HepG2 (cell line): ENCODE measurements around the gene MFAP2. TPM values are rescaled to one million over a fixed set of nuclear protein-coding genes. Genes with fewer than 3 reads are reported as not detected.

Experiments used
- ATAC-seq: fragments of 200-7000 bp; cut with Tn5 transposase; 3 replicates; pipeline ENCODE4 v1.9.1; 2020; ENCODE audit warnings: mild to moderate bottlenecking, moderate library complexity
- BruUV-seq: library from RNA; stranded (reverse); fragments of 400-500 nt; replicated peaks from 2 replicates; lab custom pipeline; 2021; lab: Mats Ljungman, UMichigan
- CTCF ChIA-PET: fragments of 300-600 bp; formaldehyde crosslinking; extraction: SDS; loops from one replicate; lab custom pipeline; 2021; ENCODE audit warnings: low total read pairs, inconsistent platforms, low intra/inter-chr PET ratio; lab: Yijun Ruan, JAX
- POLR2A ChIA-PET: fragments of 350-600 bp; sonication (Branson Sonifier 250); formaldehyde crosslinking; loops from one replicate; lab custom pipeline; 2020; ENCODE audit warnings: antibody characterized with exemption, inconsistent platforms; lab: Yijun Ruan, JAX
- DNase-seq: peaks from one replicate; pipeline ENCODE4 v3.0.0-alpha.2; 2015; ENCODE audit warnings: low spot score
- FAIRE-seq: peaks from 3 replicates; lab custom pipeline; 2011; peaks lifted over from hg19 to GRCh38; lab: Jason Lieb, UNC
- H2AFZ ChIP-seq: one replicate; pipeline ENCODE4 v1.6.1; 2011; ENCODE audit warnings: low read length, inconsistent platforms
- H3K27ac ChIP-seq: fragments of 300-600 bp; 3 replicates; pipeline ENCODE4 v1.8.0; 2011; ENCODE audit warnings: mixed run types, mild to moderate bottlenecking, mixed read lengths, low read length, inconsistent platforms; ENCODE audit not compliant: insufficient read depth; ENCODE audit errors: extremely low read length
- H3K27me3 ChIP-seq, 2 experiments: fragments of 200-600 bp in 1 of 2; 2 replicates in 1 of 2; 3 replicates in 1 of 2; pipeline versions ENCODE4 v1.6.0 to v1.8.0; 2011; ENCODE audit warnings: low read length in 2 of 2, mild to moderate bottlenecking in 2 of 2, moderate library complexity in 2 of 2, inconsistent platforms in 1 of 2; ENCODE audit not compliant: insufficient read depth in 2 of 2, control insufficient read depth in 1 of 2
- H3K36me3 ChIP-seq, 2 experiments: fragments of 200-600 bp in 1 of 2; replicated peaks in 1 of 2; 2 replicates in 1 of 2; 3 replicates in 1 of 2; pipeline versions ENCODE4 v1.5.1 to v1.8.0; 2011; ENCODE audit warnings: low read length in 2 of 2, inconsistent platforms in 1 of 2; ENCODE audit not compliant: insufficient read depth in 2 of 2, control insufficient read depth in 1 of 2
- H3K4me1 ChIP-seq: 2 replicates; pipeline ENCODE4 v1.5.1; 2012; ENCODE audit warnings: low read length, inconsistent platforms; ENCODE audit not compliant: insufficient read depth
- H3K4me2 ChIP-seq: 2 replicates; pipeline ENCODE4 v1.6.0; 2011; ENCODE audit warnings: low read depth, low read length, inconsistent platforms
- H3K4me3 ChIP-seq, 3 experiments: fragments of 200-600 bp in 1 of 3; sonication (generic), shearing (Covaris generic) in 1 of 3; replicated peaks in 1 of 3; 2 replicates each; pipeline ENCODE4 v1.5.1; 2011 to 2016; ENCODE audit warnings: low read length in 3 of 3, inconsistent platforms in 2 of 3, low read depth in 2 of 3, mild to moderate bottlenecking in 2 of 3, control low read depth in 1 of 3, mixed read lengths in 1 of 3; ENCODE audit not compliant: insufficient read depth in 1 of 3
- H3K79me2 ChIP-seq: one replicate; pipeline ENCODE4 v1.6.1; 2011; ENCODE audit warnings: low read length, inconsistent platforms; ENCODE audit not compliant: insufficient read depth
- H3K9ac ChIP-seq: 2 replicates; pipeline ENCODE4 v1.6.0; 2011; ENCODE audit warnings: mild to moderate bottlenecking, low read depth, low read length, inconsistent platforms; ENCODE audit not compliant: insufficient read depth
- H3K9me3 ChIP-seq: 2 replicates; pipeline ENCODE4 v1.5.1; 2012; ENCODE audit warnings: mild to moderate bottlenecking, low read length
- H4K20me1 ChIP-seq: 2 replicates; pipeline ENCODE4 v1.6.0; 2011; ENCODE audit warnings: inconsistent platforms, mild to moderate bottlenecking, low read length, moderate library complexity; ENCODE audit not compliant: insufficient read depth
- CHCHD3 ChIP-seq: sonication (generic); formaldehyde crosslinking; IDR thresholded peaks from 2 replicates; pipeline ENCODE4 v1.8.0; 2022; ENCODE audit warnings: mild to moderate bottlenecking, missing genetic modification reagents, moderate library complexity
- MAFK ChIP-seq, 2 experiments: IDR thresholded peaks in 1 of 2; conservative IDR thresholded peaks in 1 of 2; 2 replicates each; pipeline ENCODE4 v1.6.1; 2011; ENCODE audit warnings: improper control_type of control experiment in 2 of 2, low read length in 2 of 2
- NCOA2 ChIP-seq: sonication (generic); formaldehyde crosslinking; IDR thresholded peaks from 2 replicates; pipeline ENCODE4 v1.8.0; 2022; ENCODE audit warnings: inconsistent platforms
- NFE2 ChIP-seq: sonication (generic); formaldehyde crosslinking; IDR thresholded peaks from 2 replicates; pipeline ENCODE4 v1.4.0; 2020; ENCODE audit warnings: missing genetic modification reagents
- NR2F6 ChIP-seq, 2 experiments: IDR thresholded peaks; 2 replicates each; pipeline ENCODE4 v1.6.1; 2016; ENCODE audit warnings: antibody characterized with exemption in 1 of 2, mild to moderate bottlenecking in 1 of 2
- RFX1 ChIP-seq: fragments of 450-650 bp; IDR thresholded peaks from 2 replicates; pipeline ENCODE4 v1.6.1; 2017
- TBL1XR1 ChIP-seq: fragments of 150-350 bp; IDR thresholded peaks from 2 replicates; pipeline ENCODE4 v1.6.1; 2014; ENCODE audit warnings: borderline replicate concordance, low read length; ENCODE audit not compliant: partially characterized antibody
- TCF7 ChIP-seq: sonication (generic); IDR thresholded peaks from 2 replicates; pipeline ENCODE4 v1.6.1; 2016; ENCODE audit warnings: antibody characterized with exemption, low read depth
- ZNF12 ChIP-seq: sonication (generic); formaldehyde crosslinking; IDR thresholded peaks from 2 replicates; pipeline ENCODE4 v1.5.0; 2020; ENCODE audit warnings: missing genetic modification reagents
- ZNF746 ChIP-seq: sonication (generic); formaldehyde crosslinking; IDR thresholded peaks from 2 replicates; pipeline ENCODE4 v1.8.0; 2022; ENCODE audit warnings: mild to moderate bottlenecking, missing genetic modification reagents
- WGBS: methylation state at CpG from one replicate; pipeline ENCODE4 v1.1.6; 2017; ENCODE audit warnings: low lambda C conversion rate; 5-methylcytosine and 5-hydroxymethylcytosine counted together
- in situ Hi-C: cut with HindIII; loops from 2 replicates; pipeline ENCODE4 v1.10.0; 2017; ENCODE audit warnings: low pct_unique_long_range_greater_than_20kb; ENCODE audit not compliant: extremely low pct_ligation_motif_present
- intact Hi-C: fragments of 100-400 bp; cut with micrococcal nuclease; formaldehyde crosslinking; loops from one replicate; pipeline ENCODE4 v1.10.0; 2022; ENCODE audit not compliant: unreplicated experiment
- polyA plus RNA-seq, 8 experiments: library from polyadenylated mRNA; depleted of rRNA in 3 of 8; stranded (reverse) in 7 of 8; unstranded in 1 of 8; fragments of >200 nt; fragmentation: Illumina TruSeq in 4 of 8; extraction: Trizol in 4 of 8; gene quantifications; 2 replicates each; pipeline versions ENCODE4 v1.2.1 to v1.2.3, GENCODE V29; 2011 to 2016; ENCODE audit warnings: low read depth in 4 of 8, missing spikeins in 1 of 8, mixed read lengths in 1 of 8; ENCODE audit not compliant: insufficient read depth in 1 of 8
- total RNA-seq, 5 experiments: library from RNA; depleted of rRNA; stranded (reverse); fragments of >200 nt; fragmentation: Illumina TruSeq; extraction: Trizol; gene quantifications; 2 replicates each; pipeline ENCODE4 v1.2.3, GENCODE V29; 2016; ENCODE audit warnings: low read depth in 1 of 5
- TF ChIP-seq, protein P1 (sequence below): sonication (generic); formaldehyde crosslinking; IDR thresholded peaks from 2 replicates; pipeline ENCODE4 v1.4.0; 2020; ENCODE audit warnings: missing genetic modification reagents
- TF ChIP-seq, protein P2 (sequence below): sonication (generic); formaldehyde crosslinking; conservative IDR thresholded peaks from 2 replicates; pipeline ENCODE4 v1.4.0; 2020; ENCODE audit warnings: mild to moderate bottlenecking, missing genetic modification reagents, moderate library complexity
- TF ChIP-seq, protein P3 (sequence below): sonication (generic); formaldehyde crosslinking; IDR thresholded peaks from 2 replicates; pipeline ENCODE4 v1.5.0; 2020; ENCODE audit warnings: missing genetic modification reagents

MFAP2 gene
- total and polyA plus RNA-seq, 2 of the 13 experiments (the other 11 are each of a cell fraction or from before 2014, with no cell fraction given) = 1.1 to 1.4 TPM

DNA sequence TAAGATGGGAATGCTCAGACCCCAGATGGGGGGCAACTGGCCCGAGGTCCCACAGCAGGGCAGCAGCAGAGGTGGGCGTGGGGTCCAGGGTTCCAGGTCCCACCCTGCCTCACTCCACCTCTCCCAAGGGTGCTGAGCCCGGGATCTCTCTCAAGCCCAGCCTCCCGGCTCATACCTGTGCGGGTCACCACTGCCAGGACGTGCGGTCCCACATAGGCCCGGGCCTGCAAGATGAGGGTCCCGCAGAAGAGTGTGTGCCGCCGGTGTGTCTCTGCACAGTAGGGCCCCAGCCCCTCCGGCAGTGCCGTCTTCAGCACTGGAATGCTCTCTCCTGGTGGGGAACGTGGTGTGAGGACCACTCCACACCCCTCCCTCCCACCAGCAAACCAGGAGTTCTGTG, 16.4 kb upstream of the MFAP2 start:
- H3K9me3 ChIP-seq = no peaks in the 10 kb centered on the region
- H3K27me3 ChIP-seq = no peaks in the 10 kb centered on the region
- no peaks in the 10 kb centered on the region for H3K79me2 ChIP-seq
- H3K4me3 ChIP-seq = no peak overlapping the region
- TF ChIP-seq ZNF746 = no peak
- no peak for TF ChIP-seq MAFK (conservative IDR thresholded peaks at IDR 0.05 in 1 of 2, IDR thresholded peaks at IDR 0.05 in 1 of 2; ENCODE audit: low read length in 2 of 2)
- no peak for ATAC-seq
- FAIRE-seq = no peak
- POLR2A ChIA-PET = no interaction called here
- H3K4me1 ChIP-seq = no peaks in the 10 kb centered on the region
- WGBS = 96% methylated on average over 5 of the region's 14 CpGs
- peaks cover 0 to under 1% of the 10 kb centered on the region in 2 experiments; a peak in 1 of 5 replicates for H3K36me3 ChIP-seq
- CTCF ChIA-PET = no interaction called here
- no peak overlapping the region for H2AFZ ChIP-seq
- H4K20me1 ChIP-seq = no peaks in the 10 kb centered on the region
- H3K4me2 ChIP-seq = no peak overlapping the region
- BruUV-seq = no TSS peak
- intact Hi-C loops = no loop called here
- no peak for DNase-seq
- in situ Hi-C loops = no loop called here
- no peak overlapping the region for H3K9ac ChIP-seq
- no peak overlapping the region for H3K27ac ChIP-seq

DNA sequence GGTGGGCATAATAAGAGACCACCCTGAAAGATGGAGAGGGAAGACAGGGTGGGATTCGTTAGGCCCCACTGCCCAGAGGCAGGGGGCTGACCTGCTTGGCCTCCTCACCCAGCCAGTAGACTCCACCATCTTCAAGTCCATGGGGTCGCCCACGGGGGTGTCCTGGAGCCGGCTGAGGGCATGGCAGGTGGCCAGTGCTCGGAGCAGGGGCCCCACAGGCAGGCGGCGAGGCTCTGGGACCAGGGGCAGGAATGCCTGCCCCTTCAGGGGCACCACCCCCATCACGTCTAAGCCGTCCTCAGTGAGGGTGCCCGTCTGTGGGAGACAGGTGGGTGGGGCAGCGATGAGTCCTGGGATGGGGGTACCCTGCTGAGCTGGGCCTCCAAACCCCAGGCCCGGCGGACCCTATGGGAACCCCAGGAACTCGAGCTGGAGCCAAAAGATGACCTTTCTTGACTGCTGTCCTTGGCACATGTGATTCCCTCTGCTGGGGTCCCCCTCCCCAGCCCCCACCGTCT, 13.2 kb upstream of the MFAP2 start:
- FAIRE-seq = no peak
- CTCF ChIA-PET = no interaction called here
- TF ChIP-seq NCOA2 (CRISPR knock-in tag) = no peak
- no peak for TF ChIP-seq ZNF12 (CRISPR knock-in tag)
- TF ChIP-seq NFE2 (CRISPR knock-in tag) = no peak
- TF ChIP-seq TCF7 = no peak
- no peak for TF ChIP-seq TBL1XR1
- TF ChIP-seq, protein P1, sequence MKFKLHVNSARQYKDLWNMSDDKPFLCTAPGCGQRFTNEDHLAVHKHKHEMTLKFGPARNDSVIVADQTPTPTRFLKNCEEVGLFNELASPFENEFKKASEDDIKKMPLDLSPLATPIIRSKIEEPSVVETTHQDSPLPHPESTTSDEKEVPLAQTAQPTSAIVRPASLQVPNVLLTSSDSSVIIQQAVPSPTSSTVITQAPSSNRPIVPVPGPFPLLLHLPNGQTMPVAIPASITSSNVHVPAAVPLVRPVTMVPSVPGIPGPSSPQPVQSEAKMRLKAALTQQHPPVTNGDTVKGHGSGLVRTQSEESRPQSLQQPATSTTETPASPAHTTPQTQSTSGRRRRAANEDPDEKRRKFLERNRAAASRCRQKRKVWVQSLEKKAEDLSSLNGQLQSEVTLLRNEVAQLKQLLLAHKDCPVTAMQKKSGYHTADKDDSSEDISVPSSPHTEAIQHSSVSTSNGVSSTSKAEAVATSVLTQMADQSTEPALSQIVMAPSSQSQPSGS = no peak
- no peak for TF ChIP-seq RFX1
- TF ChIP-seq CHCHD3 (CRISPR knock-in tag) = no peak
- TF ChIP-seq, protein P2, sequence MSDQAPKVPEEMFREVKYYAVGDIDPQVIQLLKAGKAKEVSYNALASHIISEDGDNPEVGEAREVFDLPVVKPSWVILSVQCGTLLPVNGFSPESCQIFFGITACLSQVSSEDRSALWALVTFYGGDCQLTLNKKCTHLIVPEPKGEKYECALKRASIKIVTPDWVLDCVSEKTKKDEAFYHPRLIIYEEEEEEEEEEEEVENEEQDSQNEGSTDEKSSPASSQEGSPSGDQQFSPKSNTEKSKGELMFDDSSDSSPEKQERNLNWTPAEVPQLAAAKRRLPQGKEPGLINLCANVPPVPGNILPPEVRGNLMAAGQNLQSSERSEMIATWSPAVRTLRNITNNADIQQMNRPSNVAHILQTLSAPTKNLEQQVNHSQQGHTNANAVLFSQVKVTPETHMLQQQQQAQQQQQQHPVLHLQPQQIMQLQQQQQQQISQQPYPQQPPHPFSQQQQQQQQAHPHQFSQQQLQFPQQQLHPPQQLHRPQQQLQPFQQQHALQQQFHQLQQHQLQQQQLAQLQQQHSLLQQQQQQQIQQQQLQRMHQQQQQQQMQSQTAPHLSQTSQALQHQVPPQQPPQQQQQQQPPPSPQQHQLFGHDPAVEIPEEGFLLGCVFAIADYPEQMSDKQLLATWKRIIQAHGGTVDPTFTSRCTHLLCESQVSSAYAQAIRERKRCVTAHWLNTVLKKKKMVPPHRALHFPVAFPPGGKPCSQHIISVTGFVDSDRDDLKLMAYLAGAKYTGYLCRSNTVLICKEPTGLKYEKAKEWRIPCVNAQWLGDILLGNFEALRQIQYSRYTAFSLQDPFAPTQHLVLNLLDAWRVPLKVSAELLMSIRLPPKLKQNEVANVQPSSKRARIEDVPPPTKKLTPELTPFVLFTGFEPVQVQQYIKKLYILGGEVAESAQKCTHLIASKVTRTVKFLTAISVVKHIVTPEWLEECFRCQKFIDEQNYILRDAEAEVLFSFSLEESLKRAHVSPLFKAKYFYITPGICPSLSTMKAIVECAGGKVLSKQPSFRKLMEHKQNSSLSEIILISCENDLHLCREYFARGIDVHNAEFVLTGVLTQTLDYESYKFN = no peak
- TF ChIP-seq NR2F6 (IDR thresholded peaks at IDR 0.05) = no peak
- no peak for TF ChIP-seq NR2F6 (CRISPR knock-in tag; IDR thresholded peaks at IDR 0.05)
- TF ChIP-seq, protein P3, sequence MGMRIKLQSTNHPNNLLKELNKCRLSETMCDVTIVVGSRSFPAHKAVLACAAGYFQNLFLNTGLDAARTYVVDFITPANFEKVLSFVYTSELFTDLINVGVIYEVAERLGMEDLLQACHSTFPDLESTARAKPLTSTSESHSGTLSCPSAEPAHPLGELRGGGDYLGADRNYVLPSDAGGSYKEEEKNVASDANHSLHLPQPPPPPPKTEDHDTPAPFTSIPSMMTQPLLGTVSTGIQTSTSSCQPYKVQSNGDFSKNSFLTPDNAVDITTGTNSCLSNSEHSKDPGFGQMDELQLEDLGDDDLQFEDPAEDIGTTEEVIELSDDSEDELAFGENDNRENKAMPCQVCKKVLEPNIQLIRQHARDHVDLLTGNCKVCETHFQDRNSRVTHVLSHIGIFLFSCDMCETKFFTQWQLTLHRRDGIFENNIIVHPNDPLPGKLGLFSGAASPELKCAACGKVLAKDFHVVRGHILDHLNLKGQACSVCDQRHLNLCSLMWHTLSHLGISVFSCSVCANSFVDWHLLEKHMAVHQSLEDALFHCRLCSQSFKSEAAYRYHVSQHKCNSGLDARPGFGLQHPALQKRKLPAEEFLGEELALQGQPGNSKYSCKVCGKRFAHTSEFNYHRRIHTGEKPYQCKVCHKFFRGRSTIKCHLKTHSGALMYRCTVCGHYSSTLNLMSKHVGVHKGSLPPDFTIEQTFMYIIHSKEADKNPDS (CRISPR knock-in tag) = no peak

More for the DNA sequence above, 13.2 kb upstream of the MFAP2 start:
- Histone ChIP-seq H3K79me2 (no peaks in the 10 kb centered on the region), H3K27me3 (no peaks in the 10 kb centered on the region), H3K4me1 (no peaks in the 10 kb centered on the region), H3K9ac (no peak overlapping the region), H4K20me1 (no peaks in the 10 kb centered on the region), H3K27ac (no peak overlapping the region), H3K4me2 (no peak overlapping the region), H3K36me3 (no peaks in the 10 kb centered on the region), H3K9me3 (no peaks in the 10 kb centered on the region), H3K4me3 (no peak overlapping the region), H2AFZ (no peak overlapping the region)
- intact Hi-C loops (no loop called here), in situ Hi-C loops (no loop called here)
- WGBS = 95% methylated on average over 2 of the region's 15 CpGs
- ATAC-seq (no peak), DNase-seq (no peak)
- no TSS peak for BruUV-seq
- POLR2A ChIA-PET = no interaction called here
